GM12801 (cell line): ENCODE results near the gene BAG1.

Source experiments
- TF ChIP-seq, protein P1 (sequence below): IDR thresholded peaks from one replicate; pipeline ENCODE4 v1.5.1; 2011; ENCODE audit warnings: control low read depth; ENCODE audit not compliant: insufficient read length; ENCODE audit errors: extremely low read depth

BAG1 gene

DNA sequence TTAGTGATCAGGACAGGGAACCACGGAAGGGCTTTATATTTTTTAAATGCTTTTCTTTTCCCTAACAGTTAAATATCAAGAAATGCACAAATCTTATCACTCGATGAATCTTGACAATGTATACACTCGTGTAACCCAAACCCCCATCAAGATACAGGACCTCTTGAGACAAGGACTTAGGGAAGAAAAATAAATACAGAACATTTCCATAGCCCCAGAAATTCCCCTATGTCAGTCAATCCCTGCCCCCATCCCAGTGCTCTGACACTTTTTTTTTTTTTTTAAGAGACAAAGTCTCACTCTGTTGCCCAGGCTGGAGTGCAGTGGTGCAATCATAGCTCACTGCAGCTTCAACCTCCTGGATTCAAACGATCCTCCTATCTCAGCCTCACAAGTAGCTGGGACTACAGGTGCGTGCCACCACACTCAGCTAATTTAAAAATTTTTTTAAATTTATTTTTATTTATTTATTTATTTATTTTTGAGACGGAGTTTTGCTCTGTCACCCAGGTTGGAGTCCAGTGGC is 21.8 kb downstream of the BAG1 start:
- TF ChIP-seq, protein P1, sequence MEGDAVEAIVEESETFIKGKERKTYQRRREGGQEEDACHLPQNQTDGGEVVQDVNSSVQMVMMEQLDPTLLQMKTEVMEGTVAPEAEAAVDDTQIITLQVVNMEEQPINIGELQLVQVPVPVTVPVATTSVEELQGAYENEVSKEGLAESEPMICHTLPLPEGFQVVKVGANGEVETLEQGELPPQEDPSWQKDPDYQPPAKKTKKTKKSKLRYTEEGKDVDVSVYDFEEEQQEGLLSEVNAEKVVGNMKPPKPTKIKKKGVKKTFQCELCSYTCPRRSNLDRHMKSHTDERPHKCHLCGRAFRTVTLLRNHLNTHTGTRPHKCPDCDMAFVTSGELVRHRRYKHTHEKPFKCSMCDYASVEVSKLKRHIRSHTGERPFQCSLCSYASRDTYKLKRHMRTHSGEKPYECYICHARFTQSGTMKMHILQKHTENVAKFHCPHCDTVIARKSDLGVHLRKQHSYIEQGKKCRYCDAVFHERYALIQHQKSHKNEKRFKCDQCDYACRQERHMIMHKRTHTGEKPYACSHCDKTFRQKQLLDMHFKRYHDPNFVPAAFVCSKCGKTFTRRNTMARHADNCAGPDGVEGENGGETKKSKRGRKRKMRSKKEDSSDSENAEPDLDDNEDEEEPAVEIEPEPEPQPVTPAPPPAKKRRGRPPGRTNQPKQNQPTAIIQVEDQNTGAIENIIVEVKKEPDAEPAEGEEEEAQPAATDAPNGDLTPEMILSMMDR: no peak

DNA sequence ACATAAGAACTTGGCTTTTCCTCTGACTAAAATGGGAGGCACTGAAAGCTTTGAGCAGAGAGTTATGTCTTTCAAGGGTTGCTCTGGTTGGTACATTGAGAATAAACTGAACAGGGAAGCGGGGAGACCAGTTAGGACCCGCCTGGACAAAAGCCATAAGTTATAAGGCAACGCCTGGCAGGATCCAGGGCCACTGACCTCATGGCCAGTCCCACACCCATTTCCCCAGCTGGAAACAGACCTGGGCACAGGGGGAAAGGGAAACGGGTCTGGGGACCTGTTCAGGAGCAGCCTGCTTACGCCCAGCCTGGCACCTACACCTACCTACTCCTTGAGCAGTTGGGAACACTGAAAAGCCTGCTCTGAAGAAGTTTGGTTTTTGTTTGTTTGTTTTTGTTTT is 23.2 kb downstream of the BAG1 start:
- TF ChIP-seq, protein P1: no peak

DNA sequence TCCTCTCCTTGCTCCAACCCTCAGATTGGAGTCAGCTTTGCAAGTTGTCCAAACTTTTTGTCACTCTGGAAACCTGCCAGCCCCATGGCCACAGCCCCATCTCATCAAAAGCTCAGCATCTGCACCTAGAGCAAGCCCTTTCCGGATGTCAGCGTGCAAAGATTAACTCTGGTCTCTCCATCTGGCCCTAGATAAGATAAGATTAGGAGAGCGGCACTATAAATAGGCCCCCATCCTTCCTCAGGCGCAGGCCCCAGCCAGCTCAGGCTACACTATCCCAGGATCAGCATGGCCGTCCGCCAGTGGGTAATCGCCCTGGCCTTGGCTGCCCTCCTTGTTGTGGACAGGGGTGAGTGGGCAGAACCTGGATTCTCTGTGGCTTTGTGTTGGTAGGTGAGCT is 24.6 kb downstream of the BAG1 start, which contains the start of gene SPINK4:
Gene SPINK4, plus strand, starts transcription at position 247 of the 400 bp plus-strand sequence. Its CDS starts 42 bp downstream, at position 289.
- TF ChIP-seq, protein P1: no peak

DNA sequence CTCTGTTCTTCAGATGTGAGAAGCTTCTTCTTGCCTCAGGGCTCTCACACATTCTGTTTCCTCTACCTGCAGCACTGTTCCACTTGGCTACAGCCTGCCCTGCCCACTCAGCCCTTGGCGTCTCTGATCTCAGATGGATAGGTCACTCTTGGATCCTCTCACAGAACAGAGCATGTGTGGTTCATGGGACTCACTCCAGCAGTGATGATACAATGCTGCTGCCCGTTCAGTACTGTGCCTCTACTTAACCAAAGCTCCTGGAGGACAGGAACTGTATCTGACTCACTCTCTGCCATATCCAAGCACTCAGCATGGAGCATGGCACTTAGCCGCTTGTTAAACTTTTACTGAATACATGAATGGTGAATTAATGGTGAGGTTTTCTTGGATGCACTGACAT is 27.9 kb downstream of the BAG1 start:
- TF ChIP-seq, protein P1: no peak

DNA sequence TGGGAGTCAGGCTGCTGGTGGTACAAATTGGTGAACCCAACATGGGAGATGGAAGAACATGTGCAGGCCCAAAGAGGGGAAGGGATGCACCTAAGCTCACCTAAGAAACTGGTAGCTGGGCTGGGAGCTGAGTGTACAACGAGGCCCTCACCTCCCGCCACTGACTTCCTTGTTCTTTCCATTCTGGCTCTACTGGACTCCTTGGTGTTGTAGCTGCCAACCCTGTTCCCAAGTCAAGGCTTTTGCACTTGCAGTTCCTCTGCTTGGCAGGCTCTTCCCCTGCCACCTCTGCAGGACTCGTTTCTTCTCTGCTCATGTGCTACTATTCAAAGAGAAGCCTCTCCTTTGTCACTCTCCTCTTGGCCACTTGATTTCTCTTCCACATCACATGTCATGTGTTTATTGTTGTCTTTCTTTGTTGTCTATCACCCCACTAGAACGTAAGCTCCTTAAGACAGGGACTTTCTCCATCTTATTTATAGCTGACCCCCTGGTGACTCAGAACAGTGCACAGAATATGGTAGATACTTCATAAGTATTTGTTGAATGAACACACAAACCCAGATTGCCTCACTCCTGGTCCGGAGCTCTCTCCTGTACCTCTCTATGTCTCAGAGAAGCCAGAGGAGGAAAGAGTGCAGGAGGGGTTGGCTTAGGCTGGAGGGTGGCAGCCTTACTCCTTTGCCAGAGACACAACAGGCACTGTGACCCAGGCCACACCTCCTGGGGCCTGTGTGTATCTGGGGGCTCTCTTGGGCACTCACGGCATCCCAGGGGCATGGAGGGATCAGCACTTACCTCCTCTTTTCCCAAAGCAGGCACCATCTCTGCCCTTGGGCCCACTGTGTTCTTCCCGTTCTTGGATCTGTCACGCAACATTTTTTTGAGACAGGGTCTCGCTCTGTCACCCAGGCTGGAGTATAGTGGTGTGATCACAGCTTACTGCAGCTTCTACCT is 29.7 kb downstream of the BAG1 start:
- TF ChIP-seq, protein P1: no peak

DNA sequence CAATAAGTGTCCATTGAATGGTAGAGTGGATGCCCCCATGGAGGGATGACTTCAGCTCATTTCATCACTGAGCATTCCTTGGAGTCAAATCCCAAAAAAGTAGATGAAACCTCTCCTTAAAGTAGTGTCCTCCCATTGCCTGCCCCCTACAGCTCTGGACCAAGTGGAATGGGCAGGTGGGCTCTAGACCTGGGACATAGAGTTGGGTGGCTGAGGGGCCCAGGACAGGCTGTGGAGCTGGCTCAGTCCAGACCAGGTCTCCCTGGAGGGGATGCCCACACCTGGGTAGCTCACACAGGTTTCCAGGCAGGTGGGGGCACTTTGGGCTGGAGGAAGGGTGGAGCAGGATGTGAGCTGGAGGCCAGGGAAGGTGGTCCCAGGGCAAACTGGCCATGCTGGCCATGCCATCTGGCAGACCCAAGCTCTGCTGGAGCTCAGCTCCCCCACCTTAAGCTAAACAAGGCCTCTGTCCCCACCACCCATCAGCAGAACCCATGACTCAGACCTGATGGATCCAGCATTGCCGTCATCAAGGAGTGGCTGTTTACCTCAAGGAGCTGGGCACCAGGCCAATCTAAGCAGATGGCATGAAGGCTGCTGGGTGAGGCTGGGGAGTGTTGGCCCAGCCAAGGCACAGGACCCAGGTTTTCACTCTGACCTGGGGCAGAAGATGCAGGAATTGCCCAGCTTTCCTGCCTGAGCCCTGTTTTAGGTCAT is 30.7 kb downstream of the BAG1 start:
- TF ChIP-seq, protein P1: no peak

DNA sequence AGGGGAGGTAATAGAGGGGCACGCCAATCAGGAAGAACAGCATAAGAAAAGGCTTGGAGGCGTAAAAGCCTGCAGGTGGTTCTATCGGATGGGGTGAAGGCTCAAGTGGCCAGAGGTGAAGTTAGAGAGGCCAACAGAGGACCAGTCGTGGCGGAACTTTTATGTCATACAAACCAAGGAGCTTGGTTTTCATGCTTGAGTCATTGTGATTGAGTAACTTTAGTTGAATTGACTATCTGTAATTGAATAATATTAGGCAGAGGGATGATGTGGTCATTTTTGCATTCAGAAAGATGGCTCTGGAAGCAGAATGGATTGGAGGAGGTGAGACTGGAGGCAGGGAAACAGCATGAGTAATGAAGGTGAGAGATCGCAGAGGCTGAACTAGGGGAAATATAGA is 31.7 kb downstream of the BAG1 start:
- TF ChIP-seq, protein P1: no peak
